Measurements from ENCODE around the gene C13orf46.

C13orf46 gene

DNA sequence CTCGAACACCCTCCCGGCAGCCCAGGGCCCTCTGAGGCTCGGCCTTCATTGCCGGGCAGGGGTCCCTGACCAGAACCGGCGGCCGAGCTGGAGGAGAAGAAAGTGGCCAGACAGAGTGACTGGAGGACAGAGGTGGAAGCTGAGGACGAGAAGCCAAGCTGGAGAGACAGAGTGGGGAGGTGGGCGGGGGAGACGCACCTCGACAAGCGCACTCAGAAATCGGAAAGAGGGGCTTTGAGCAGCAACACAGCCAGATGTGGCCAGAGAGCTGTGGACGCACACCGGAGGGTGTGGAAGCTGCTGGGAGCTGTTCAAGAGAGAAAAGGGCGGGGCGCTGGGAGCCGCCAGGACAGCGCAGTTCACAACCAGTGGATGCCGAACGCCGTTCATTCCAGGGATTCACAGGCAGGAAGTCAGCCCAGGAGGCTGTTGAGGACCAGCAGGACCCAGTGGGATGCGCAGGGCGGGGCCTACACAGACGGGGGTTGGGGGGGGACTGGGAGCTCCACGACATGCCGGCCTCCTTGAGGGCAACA, 28.2 kb upstream of the C13orf46 start:
- Histone ChIP-seq H3K56ac (ENCODE audit: low read length) (no peak overlapping the region), H2BK5ac (ENCODE audit: low read length) (no peak overlapping the region), H3K27ac (ENCODE audit: low read depth, low read length) (no peak overlapping the region), H3K4me3 (ENCODE audit: low read length) (no peak overlapping the region), H3K36me3 (ENCODE audit: control insufficient read depth, insufficient read depth, low read length) (no peaks in the 10 kb centered on the region), H2BK120ac (ENCODE audit: low read depth, low read length) (no peak overlapping the region), H3K23ac (ENCODE audit: low read length) (no peak overlapping the region), H3K4me1 (ENCODE audit: control insufficient read depth, low read depth, low read length) (no peaks in the 10 kb centered on the region), H4K5ac (ENCODE audit: low read length) (no peak overlapping the region), H3K4me2 (ENCODE audit: low read length) (no peak overlapping the region), H3K79me2 (ENCODE audit: control insufficient read depth, insufficient read depth, low read length) (no peaks in the 10 kb centered on the region), H2BK15ac (replicated peaks; ENCODE audit: low read depth) (no peak overlapping the region), H3K4ac (ENCODE audit: low read depth, low read length) (no peak overlapping the region), H3K18ac (ENCODE audit: low read length) (no peak overlapping the region), H4K8ac (ENCODE audit: low read depth, low read length) (no peak overlapping the region), H3K27me3 (ENCODE audit: insufficient read depth, low read length, poor library complexity) (no peaks in the 10 kb centered on the region), H3K9ac (ENCODE audit: low read length) (no peak overlapping the region), H2AK5ac (ENCODE audit: low read length) (no peak overlapping the region), H3K79me1 (ENCODE audit: low read length) (no peaks in the 10 kb centered on the region)
- peak; percentile 21 for DNase-seq
- no CpG with 5 or more reads among the region's 27 CpGs for WGBS (ENCODE audit: extremely low coverage, insufficient coverage, low lambda C conversion rate)

- Histone ChIP-seq H3K79me2 (ENCODE audit: control insufficient read depth, insufficient read depth, low read length) (no peaks in the 10 kb centered on the region), H3K79me1 (ENCODE audit: low read length) (no peaks in the 10 kb centered on the region), H3K36me3 (ENCODE audit: control insufficient read depth, insufficient read depth, low read length) (no peaks in the 10 kb centered on the region), H3K18ac (ENCODE audit: low read length) (no peak overlapping the region), H3K23ac (ENCODE audit: low read length) (no peak overlapping the region), H3K27ac (ENCODE audit: low read depth, low read length) (no peak overlapping the region), H3K4me3 (ENCODE audit: low read length) (no peak overlapping the region), H3K27me3 (ENCODE audit: insufficient read depth, low read length, poor library complexity) (no peaks in the 10 kb centered on the region), H3K4ac (ENCODE audit: low read depth, low read length) (no peak overlapping the region), H2BK5ac (ENCODE audit: low read length) (no peak overlapping the region), H4K8ac (ENCODE audit: low read depth, low read length) (no peak overlapping the region), H4K5ac (ENCODE audit: low read length) (no peak overlapping the region), H3K4me2 (ENCODE audit: low read length) (no peak overlapping the region), H3K9ac (ENCODE audit: low read length) (no peak overlapping the region), H3K4me1 (ENCODE audit: control insufficient read depth, low read depth, low read length) (no peaks in the 10 kb centered on the region), H3K56ac (ENCODE audit: low read length) (no peak overlapping the region), H2BK120ac (ENCODE audit: low read depth, low read length) (no peak overlapping the region), H2AK5ac (ENCODE audit: low read length) (no peak overlapping the region), H2BK15ac (replicated peaks; ENCODE audit: low read depth) (no peak overlapping the region)
- WGBS (ENCODE audit: extremely low coverage, insufficient coverage, low lambda C conversion rate), result no CpG with 5 or more reads among the region's 46 CpGs
- no peak for DNase-seq
Measured at GRCh38 chr13:114001331-114002008, 27.6 kb upstream of the C13orf46 start.

DNA sequence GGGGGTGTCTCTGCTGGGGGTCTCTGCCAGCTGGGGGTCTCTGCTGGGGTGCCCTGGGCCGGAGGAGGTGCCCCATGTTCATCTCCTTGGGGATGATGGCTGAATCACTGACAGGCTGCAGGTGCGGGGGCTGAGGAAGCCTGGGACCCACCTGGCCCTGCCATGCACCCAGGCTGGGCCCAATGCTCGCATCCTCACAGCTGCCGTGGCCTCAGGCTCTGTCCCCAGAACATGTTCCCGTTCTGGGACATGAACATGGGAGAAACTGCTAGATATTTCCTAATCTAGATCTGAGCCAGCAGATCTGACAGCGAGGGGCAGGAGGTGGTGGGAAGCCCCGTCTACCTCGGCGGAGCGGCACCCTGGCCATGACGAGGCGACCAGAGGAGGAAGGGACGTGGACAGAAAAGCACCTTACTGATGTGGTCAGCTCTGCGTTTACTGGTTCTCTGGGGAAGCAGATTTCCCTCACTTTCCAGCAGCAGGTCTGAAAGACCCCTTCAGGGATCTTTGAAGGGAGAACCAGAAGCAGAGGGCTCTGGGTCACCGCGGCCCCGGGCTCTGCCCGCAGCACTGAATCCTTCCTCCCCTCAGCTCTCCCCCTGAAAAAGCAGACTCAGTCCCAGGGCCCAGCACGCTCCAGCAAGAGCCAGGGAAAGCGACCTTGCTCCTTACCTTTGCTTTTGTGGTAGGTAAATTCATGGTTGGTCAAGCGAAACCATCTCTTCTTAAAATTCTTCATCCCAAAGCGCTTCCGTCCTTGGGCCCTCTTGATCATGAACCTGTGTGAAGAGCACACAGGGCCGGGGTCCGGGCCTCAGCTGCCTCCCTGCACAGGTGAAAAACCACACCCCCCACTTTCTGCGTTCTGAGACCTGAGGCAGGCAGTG, 26.5 kb upstream of the C13orf46 start:
- H2BK120ac ChIP-seq (ENCODE audit: low read depth, low read length), result no peak overlapping the region
- H3K18ac ChIP-seq (ENCODE audit: low read length), result no peak overlapping the region
- H3K4me3 ChIP-seq (ENCODE audit: low read length), result no peak overlapping the region
- no peaks in the 10 kb centered on the region for H3K79me1 ChIP-seq (ENCODE audit: low read length)
- DNase-seq, result no peak
- no peak overlapping the region for H3K9ac ChIP-seq (ENCODE audit: low read length)
- no peak overlapping the region for H3K27ac ChIP-seq (ENCODE audit: low read depth, low read length)
- no peak overlapping the region for H2BK15ac ChIP-seq (replicated peaks; ENCODE audit: low read depth)
- no peak overlapping the region for H4K8ac ChIP-seq (ENCODE audit: low read depth, low read length)
- H2BK5ac ChIP-seq (ENCODE audit: low read length), result no peak overlapping the region
- H3K56ac ChIP-seq (ENCODE audit: low read length), result no peak overlapping the region
- H3K4ac ChIP-seq (ENCODE audit: low read depth, low read length), result no peak overlapping the region
- WGBS (ENCODE audit: extremely low coverage, insufficient coverage, low lambda C conversion rate), result no CpG with 5 or more reads among the region's 26 CpGs
- H3K23ac ChIP-seq (ENCODE audit: low read length), result no peak overlapping the region
- no peaks in the 10 kb centered on the region for H3K79me2 ChIP-seq (ENCODE audit: control insufficient read depth, insufficient read depth, low read length)
- no peaks in the 10 kb centered on the region for H3K4me1 ChIP-seq (ENCODE audit: control insufficient read depth, low read depth, low read length)
- H4K5ac ChIP-seq (ENCODE audit: low read length), result no peak overlapping the region
- no peaks in the 10 kb centered on the region for H3K36me3 ChIP-seq (ENCODE audit: control insufficient read depth, insufficient read depth, low read length)
- no peaks in the 10 kb centered on the region for H3K27me3 ChIP-seq (ENCODE audit: insufficient read depth, low read length, poor library complexity)
- H2AK5ac ChIP-seq (ENCODE audit: low read length), result no peak overlapping the region
- no peak overlapping the region for H3K4me2 ChIP-seq (ENCODE audit: low read length)

DNA sequence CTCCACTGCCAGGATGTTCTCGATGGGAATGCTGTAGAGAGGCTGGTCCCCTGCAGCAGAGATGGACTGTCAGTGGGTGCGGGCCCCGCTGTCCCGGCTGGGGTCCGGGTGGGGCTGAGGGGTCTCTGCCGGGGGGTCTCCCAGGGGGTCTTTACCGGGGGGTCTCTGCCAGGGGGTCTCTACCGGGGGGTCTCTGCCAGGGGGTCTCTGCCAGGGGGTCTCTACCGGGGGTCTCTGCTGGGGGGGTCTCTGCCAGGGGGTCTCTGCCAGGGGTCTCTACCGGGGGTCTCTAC, 25.7 kb upstream of the C13orf46 start:
- H2BK15ac ChIP-seq (replicated peaks; ENCODE audit: low read depth), result no peak overlapping the region
- H2BK120ac ChIP-seq (ENCODE audit: low read depth, low read length), result no peak overlapping the region
- H3K4me1 ChIP-seq (ENCODE audit: control insufficient read depth, low read depth, low read length), result no peaks in the 10 kb centered on the region
- H3K79me1 ChIP-seq (ENCODE audit: low read length), result no peaks in the 10 kb centered on the region
- H2AK5ac ChIP-seq (ENCODE audit: low read length), result no peak overlapping the region
- no peak for DNase-seq
- H2BK5ac ChIP-seq (ENCODE audit: low read length), result no peak overlapping the region
- no peaks in the 10 kb centered on the region for H3K27me3 ChIP-seq (ENCODE audit: insufficient read depth, low read length, poor library complexity)
- H3K79me2 ChIP-seq (ENCODE audit: control insufficient read depth, insufficient read depth, low read length), result no peaks in the 10 kb centered on the region
- H3K9ac ChIP-seq (ENCODE audit: low read length), result no peak overlapping the region
- no peak overlapping the region for H4K5ac ChIP-seq (ENCODE audit: low read length)
- no peak overlapping the region for H3K27ac ChIP-seq (ENCODE audit: low read depth, low read length)
- H3K4me3 ChIP-seq (ENCODE audit: low read length), result no peak overlapping the region
- no peak overlapping the region for H3K23ac ChIP-seq (ENCODE audit: low read length)
- no peak overlapping the region for H3K56ac ChIP-seq (ENCODE audit: low read length)
- WGBS (ENCODE audit: extremely low coverage, insufficient coverage, low lambda C conversion rate), result no CpG with 5 or more reads among the region's 10 CpGs
- H3K4me2 ChIP-seq (ENCODE audit: low read length), result no peak overlapping the region
- no peak overlapping the region for H3K18ac ChIP-seq (ENCODE audit: low read length)
- H3K36me3 ChIP-seq (ENCODE audit: control insufficient read depth, insufficient read depth, low read length), result no peaks in the 10 kb centered on the region
- H3K4ac ChIP-seq (ENCODE audit: low read depth, low read length), result no peak overlapping the region
- H4K8ac ChIP-seq (ENCODE audit: low read depth, low read length), result no peak overlapping the region

GRCh38 chr13:113998781-113999617, 25.1 kb upstream of the C13orf46 start:
- no peak overlapping the region for H3K23ac ChIP-seq (ENCODE audit: low read length)
- no peaks in the 10 kb centered on the region for H3K79me1 ChIP-seq (ENCODE audit: low read length)
- H3K79me2 ChIP-seq (ENCODE audit: control insufficient read depth, insufficient read depth, low read length), result no peaks in the 10 kb centered on the region
- no peak overlapping the region for H2BK120ac ChIP-seq (ENCODE audit: low read depth, low read length)
- H3K56ac ChIP-seq (ENCODE audit: low read length), result no peak overlapping the region
- no peak for DNase-seq
- no peak overlapping the region for H3K4me2 ChIP-seq (ENCODE audit: low read length)
- H3K4me1 ChIP-seq (ENCODE audit: control insufficient read depth, low read depth, low read length), result no peaks in the 10 kb centered on the region
- WGBS (ENCODE audit: extremely low coverage, insufficient coverage, low lambda C conversion rate), result no CpG with 5 or more reads among the region's 42 CpGs
- H2AK5ac ChIP-seq (ENCODE audit: low read length), result no peak overlapping the region
- H3K4ac ChIP-seq (ENCODE audit: low read depth, low read length), result no peak overlapping the region
- no peak overlapping the region for H3K9ac ChIP-seq (ENCODE audit: low read length)
- no peak overlapping the region for H2BK5ac ChIP-seq (ENCODE audit: low read length)
- H4K5ac ChIP-seq (ENCODE audit: low read length), result no peak overlapping the region
- H3K27ac ChIP-seq (ENCODE audit: low read depth, low read length), result no peak overlapping the region
- no peak overlapping the region for H3K18ac ChIP-seq (ENCODE audit: low read length)
- H3K4me3 ChIP-seq (ENCODE audit: low read length), result no peak overlapping the region
- no peaks in the 10 kb centered on the region for H3K27me3 ChIP-seq (ENCODE audit: insufficient read depth, low read length, poor library complexity)
- no peak overlapping the region for H4K8ac ChIP-seq (ENCODE audit: low read depth, low read length)
- H3K36me3 ChIP-seq (ENCODE audit: control insufficient read depth, insufficient read depth, low read length), result no peaks in the 10 kb centered on the region
- H2BK15ac ChIP-seq (replicated peaks; ENCODE audit: low read depth), result no peak overlapping the region

All from mesendoderm (in vitro differentiated cells).